Pons (tissue), 1 donor: ENCODE measurements around the gene LIF.
A peak's percentile ranks its signal among the peaks of the same experiment; 100 is the strongest.

Experiments used
- DNase-seq: peaks from one replicate; pipeline ENCODE4 v3.0.0-alpha.2; 2016; ENCODE audit warnings: low spot score

Gene LIF

DNA sequence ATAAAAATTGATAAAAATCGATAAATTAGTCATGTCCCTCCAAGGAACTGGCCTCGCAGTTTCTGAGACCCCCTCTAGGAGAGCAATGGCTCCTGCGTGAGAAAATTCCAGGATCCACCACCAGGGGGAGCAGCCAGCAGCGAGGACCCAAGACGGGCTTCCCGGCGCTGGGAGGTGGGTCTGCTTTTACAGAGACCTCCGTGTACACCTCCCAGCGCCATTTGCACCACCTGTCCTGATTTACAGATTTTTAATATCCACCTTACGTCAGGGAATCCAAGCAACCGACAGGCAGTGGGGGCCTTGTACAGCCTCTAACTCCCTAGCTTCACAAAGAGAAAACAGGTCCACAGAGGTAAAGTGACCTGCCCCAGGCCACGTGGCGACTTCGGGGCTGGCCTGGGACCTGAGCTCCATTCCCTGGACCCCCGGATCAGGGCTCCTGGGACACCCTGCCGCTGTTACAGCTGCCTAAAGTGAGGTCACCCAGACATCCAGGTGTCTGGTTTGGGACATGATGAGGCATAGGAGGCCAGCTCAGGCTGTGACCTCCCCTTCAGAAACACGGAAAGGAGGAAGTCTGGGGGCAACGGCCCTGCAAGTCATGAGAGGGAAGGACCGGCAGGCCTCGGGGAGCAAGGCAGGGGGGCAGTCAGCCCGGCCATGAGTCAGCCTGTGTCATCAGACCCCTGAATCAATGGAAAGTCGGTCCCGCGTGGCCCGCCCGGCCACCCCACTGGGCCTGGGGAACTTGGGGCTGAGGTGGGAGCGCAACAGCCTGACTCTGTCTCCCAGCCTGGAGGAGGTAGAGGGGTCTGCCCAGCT lies 16.6 kb upstream of the LIF start:
- DNase-seq, result peak; percentile 53

DNA sequence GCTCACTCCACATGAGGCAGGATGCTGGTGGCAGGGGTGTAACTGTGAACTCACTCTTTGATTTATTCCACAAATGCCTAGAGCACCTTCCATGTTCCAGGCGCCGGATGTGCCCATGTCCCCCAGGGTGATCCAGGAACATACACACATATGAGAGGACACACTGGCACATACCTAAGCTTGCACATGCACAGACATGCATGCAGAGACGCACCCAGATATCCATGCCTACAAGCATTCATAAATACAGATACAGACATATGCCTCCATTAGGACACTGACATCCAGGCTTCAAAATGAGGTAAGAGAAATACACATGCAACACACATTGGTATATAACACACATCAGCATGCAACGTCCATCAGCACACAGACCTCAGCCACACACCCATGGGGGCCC lies 15.6 kb upstream of the LIF start:
- DNase-seq, result no peak

DNA sequence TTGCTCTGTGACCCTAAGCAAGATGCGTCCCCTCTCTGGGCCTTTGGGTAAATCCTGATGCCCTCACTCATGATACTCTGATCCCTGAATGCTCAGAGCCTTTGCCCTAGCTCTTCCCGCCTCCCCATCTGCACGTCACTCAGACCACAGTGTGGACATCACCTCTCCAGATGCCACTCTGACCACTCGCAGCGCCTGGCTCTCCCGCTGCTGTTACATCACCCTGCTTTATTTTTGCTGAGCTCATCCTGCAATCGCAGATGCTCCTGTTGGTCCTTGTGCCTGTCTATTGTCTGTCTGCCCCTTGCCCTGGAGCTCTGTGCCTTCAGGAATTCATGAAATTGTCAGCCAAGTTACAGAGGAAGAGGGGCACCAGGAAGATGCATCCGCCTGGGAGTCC lies 14.6 kb upstream of the LIF start:
- no peak for DNase-seq

DNA sequence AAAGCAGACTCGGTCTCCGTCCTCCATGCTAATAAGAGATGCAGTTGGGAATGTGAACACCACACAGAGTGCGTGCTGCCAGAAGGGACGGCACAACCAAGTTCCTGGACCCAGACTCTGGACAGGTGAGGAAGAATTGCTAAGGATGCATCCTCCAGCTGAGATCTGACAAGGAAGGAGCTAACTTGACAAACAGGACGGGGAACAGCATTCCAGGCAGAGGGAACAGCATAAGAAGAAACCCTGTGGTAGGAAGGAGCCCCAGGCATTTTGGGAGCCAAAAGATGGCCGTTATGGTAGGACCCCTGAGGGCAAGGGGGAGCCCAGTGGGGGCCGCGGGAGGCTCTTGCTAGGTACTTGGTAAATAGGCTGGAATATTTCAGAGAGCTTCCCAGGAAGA lies 14.1 kb upstream of the LIF start:
- no peak for DNase-seq

DNA sequence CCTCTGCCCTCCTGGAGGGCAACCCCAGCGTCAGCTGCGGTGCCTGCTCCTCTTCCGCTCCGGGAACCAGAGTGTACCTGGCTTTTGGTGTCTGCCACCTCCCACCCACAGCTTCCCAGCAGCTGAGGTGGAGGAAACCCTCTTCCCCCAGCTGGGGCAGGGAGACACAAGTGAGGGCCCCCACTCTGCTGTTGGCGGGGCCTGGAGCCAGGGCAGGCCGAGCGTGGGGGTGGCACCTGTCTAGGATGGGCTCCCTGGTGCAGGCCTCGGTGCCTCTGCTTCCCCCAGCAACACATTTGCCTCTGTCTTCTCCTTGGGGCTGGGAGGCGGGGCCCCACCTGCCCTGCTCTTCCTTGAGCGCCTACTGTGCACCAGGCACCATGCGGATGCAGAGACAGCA lies 13.7 kb upstream of the LIF start:
- DNase-seq, result no peak

DNA sequence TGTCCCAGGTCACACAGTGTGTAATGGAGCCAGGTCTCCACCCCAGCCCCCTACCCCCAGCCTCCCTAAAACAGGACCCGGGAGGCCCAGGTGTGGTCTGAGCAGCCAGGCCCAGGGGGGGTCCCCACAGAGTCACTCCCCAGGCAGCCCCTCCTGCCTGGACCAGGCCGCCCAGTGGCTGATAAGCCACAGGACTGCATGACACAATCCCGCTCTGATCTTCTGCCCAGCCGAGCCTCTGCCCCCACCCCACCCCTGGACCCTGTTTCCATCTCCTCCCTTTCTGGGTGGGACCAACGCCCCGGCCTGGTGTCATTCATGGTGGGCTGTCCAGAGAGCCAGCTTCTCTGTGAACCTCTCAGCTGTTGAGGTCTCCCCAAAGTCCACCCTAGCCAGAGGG lies 7.8 kb upstream of the LIF start:
- DNase-seq, result no peak

DNA sequence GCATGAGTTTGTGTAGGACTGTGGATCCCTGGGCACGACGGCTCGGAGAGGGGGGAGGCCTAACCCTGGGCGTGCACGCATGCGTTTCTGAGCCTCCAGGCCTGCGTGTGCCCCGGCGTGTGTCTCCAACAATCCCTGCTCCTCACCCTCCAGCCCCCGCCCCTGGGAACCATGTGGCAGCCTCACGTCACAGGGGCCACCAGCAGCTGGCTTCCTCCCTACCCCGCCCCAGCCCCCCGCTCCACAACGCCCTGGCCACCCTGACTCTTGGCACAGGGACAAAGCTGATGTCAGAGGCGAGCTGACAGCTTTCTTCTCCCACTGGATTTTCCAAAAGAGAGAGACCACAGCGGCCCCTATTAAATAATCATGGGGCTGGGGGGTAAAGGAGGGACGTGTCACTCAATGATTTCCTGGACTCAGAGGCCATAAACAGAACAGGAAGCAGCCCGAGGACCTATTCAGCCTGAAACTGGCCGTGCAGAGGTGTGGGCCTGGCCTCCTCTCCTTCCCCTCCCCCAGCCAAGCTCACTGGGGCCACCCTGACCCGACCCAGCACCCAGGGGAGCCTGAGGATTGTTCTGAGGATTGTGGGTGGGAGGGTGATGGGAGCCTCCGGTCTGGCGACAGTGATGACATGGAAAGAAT lies 6.8 kb upstream of the LIF start:
- peak; percentile 45 for DNase-seq

DNA sequence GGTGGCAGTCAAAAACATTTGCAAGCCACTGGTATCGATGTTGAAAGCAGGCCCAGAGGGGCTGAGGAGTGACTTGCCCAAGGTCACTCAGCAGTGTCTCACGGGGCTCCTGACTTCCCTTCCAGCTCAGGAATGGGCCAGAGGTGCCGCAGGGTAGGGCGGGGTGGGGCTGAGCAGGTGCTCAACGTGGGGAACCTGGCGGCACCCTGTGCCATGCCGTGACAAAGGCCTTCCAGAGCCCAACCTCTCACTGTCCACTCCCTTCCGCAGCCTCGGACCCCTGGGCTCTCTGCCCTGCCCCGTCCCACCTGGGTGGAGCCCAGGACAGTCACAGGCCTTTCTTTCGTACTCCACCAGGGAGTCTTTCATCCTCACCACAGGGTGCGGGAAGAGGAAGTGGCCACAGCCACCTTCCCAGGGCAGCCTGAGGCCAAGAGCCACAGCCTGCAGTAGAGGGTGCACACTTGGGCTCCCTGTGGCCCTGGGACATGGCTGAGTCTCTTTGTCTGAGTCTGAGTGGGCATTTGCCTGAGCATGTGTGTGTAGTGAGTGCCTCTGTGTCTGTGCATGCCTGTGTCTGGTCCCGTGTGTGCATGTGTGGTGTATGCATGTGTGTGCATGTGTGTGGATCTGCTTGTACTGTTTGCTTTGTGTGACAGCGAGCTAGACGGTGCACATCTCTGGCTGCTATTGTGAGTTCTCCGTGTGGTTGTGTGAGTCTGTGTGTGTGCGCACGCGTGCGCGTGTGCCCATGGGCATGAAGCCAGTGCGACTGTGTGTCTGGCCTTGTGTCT lies 6.0 kb upstream of the LIF start:
- DNase-seq, result no peak

DNA sequence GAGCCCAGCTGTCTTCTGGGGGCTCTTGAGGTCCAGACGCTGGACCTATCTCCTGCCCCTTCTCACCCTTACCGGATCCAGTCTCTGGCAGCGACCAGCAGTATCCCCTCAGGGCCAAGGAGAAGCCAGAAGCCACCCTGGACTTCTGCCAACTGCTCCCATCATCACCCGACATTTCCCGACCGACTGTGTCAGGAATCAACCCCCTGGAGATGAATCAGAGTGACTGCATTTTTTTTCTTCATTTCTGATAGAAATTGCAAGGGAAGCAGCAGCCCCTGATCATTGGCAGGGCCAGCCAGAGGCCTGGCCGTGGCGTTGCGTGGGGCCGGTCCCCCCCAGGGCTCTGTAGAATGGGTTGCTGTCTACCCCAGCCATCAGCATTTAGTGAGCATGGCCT lies 5.2 kb upstream of the LIF start:
- no peak for DNase-seq

DNA sequence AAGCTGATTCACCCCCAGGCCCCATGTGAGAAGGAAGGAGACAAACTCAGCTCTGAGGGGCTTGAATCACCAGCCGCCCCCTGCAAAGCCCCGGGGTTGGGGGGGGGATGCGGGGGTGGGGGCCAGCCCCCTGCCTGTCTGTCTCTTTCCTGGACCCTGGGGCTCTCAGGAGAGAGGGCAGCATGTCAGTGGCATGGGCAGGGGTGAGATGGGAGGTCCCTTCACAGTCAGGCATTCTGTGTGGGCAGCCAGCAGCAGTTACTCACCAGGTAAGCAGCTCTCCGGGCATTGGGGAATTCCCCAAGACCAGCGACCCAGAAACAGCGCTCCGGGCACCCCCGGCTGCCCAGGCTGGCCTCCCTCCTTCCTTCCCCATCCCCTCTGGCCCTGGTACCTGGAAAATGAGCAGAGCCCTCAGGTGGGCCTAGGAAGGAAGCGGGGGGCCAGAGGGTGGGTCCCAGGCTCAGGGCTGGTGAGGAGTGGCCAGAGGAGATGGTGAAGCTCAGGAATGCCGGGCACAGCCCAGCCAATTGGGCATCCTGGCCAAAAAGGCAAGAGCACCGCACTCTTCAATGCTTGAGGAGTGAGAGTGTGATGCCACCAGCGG lies 4.2 kb upstream of the LIF start:
- DNase-seq, result no peak

DNA sequence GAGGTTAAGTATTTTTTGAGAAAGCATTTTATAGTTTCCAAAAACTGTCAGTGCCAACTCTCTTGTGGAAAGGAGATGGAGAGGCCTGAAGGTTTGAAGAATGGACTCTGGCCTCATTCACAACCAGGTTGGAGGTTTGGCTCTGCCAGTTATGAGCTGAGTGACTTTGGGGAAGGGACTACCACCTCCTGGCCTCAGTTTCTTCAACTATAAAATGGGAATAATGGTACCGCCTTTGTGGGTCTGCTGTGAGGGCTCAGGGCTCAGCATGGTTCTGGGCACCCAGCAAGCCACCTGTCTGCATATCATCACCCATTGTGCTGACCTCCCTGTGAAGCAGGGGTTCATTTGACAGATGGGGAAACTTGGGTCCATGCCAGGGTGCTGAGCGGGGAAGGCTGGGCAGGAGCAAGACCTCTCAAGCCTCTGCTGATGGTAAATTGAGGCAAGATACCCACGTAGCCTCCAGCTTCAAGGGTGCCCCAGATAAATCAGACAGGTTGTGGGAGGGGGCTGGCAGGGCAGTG lies 3.5 kb upstream of the LIF start:
- DNase-seq, result no peak

DNA sequence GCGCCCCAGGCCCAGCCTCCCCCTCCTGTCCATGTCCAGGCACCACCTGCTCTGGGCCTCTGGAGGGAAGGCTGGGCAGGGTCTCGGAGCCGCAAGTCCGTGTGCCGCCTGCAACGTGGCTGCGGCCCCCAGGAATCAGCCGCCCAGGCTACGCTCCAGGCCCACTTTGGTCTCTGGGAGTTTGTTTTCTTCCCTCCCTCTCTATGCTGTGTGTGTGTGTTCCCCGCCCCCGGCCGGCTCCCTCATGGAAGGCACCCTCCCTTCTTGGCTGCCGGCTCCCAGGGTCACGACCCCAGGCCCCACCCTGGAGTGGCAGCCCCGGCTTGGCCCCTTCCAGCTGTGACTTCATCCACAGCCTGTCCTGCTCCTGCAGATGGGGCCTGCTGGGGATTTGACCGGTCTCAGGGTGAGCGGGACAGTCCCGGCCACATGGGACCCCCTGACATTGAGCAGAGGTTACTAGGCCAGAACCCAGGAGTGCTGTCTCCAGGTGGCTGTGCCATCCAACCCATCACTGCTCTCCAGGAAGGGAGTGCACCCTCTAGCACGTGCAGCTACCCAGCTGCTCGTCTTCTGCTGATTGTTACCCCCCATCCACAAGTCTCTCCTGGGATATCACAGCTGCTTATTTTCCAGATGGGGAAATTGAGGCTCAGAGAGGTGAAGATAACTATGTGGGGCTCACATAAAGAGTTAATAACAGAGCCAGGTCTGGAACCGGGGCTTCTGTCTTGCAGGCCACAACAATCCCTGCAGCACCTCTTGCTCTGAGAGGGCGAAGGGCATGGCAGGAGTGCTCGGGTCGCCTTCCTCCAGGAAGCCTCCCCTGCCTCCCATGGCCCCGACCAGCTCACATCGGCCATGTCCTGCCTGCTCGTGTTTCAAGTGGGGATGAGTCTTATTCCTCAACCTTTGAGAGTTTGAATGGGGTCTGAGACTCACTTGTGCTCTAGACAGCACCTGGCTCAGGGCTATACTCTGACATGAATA lies 2.8 kb upstream of the LIF start:
- DNase-seq, result no peak

DNA sequence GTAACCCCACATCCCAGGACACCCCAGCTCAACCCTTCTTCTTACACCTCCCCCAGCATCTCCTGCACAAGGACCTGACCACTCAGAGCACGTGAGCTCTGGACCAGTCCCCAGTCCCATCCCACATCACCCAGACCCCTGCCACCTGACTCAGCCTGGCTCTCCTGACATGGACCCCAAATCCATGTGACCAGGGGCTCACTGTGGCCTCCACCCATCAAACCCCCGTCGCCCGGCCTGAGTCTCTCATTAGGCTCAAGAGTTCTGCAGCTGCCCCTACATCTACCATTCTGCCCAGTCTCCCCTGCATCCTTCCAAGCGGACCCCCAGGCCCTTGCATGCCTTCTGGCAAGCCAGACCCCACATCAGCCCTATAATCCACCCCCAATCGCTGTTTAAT lies 1.9 kb upstream of the LIF start:
- no peak for DNase-seq

DNA sequence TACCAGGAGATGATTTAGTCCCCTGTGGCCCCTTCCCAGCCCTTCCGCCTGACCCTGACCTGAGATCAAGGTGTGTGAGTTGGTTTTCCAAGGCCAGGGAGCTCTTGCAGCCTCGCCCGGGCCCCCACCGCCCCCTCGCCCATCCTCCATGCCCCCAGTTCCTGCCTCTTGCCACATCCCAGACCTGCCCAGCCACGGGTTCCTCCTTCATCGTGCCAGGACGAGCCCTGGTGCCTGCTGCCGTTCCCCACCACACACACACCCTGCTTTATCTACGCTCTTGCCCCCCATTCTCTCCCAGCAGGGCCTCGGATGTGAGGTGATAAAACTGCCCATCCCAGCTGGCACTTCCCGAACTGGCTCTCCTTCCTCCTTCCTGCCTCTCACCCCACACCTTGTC lies 1.4 kb upstream of the LIF start:
- DNase-seq, result no peak

DNA sequence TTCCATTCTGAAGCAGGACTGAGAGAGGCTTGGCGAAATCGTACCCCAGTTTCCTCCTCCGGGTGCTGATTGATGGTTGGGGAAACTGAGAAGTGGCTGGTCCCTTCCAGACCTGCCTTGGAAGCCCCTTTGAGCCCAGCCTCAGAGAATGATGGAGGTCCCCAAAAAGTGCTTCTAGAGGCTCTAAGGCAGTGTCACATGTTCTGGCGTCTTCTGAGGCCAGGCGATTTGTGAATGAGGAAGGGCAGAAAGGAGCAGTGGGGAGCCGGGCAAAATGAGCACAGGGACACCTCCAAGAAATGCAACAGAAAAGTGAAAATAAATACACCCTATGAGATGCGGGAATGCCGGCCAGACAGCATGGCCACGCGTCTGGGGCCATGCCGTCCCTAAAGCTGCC lies 1.0 kb upstream of the LIF start:
- DNase-seq, result no peak

DNA sequence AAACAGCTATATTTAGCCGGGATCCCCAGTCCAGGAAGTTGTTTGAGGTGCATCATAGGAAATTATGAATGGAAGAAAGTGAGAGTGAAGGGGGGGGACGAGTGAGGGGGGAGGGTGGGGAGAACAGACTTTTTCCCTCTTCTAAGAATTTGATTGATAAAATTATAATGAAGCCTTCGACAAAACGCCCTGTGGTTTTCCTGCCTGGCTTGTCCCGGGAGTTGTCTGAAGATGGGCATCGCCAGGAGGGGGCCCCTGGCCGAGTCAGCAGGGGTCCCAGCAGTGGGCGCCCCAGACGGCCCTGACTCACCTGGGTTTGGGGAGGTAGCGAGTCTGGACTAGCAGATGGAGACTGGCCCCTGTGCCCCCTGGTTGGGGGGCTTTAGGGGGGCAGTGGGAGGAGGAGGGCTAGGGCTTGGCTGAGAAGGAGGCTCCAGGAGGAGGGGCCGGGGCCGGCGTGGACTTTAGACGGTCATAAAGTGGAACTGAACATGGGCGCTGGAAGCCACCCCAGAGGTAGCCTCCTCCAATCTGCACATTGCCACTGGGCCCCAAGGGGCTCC lies 336 bp upstream of the LIF start:
- no peak for DNase-seq

DNA sequence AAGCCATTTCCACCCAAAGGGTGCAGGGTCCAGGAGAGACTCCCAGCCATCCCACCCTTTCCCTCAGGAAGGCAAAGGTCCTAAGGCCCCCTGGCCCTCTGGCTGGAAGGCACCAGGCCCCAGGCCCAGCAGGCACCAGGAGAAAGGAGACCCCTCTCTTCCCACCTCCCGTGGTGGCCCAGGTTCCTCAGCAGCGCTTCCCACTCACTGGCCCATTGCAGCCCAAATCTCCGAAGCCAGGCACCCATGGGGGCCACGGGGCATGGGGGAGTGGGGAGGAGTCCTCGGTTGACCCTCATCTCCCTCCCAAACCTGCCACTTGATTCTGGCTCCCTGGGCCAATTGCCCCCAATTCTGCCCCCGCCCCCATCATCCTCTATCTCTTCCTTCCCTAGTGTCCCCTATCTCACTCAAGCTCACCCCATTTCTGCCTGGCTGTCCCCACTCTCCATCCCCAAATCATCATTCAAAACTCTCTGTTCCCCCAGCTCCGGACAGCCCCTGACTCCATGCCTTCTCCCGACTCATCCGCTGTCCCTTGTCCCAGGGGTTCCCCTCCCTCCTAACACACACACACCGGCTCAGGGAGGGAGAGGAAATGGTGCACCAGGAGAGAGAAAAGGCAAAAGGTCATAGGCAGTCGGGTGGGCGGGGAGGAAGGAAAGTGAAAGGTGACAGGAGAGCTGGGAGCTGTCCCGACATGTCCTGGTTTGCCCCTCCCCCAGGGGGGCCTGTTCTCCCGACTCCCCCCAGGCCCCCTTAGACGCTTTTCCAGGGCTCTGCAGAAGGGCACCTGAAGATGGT lies 1.2 kb downstream of the LIF start:
- DNase-seq, result no peak

DNA sequence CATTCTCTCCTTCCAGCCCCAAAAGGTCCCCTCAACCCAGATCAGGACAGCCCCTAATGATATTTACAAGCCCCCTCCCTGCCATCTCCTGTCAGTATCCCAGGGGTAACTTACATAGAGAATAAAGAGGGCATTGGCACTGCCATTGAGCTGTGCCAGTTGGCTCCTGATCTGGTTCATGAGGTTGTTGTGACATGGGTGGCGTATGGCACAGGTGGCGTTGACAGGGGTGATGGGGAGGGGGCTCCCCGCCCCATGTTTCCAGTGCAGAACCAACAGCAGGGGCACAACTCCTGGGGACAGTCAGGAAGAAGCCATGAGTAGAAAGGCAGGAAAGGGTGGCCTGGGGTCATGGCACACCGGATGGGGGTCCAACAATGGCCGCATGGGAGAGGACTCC lies 1.9 kb downstream of the LIF start:
- DNase-seq, result no peak

DNA sequence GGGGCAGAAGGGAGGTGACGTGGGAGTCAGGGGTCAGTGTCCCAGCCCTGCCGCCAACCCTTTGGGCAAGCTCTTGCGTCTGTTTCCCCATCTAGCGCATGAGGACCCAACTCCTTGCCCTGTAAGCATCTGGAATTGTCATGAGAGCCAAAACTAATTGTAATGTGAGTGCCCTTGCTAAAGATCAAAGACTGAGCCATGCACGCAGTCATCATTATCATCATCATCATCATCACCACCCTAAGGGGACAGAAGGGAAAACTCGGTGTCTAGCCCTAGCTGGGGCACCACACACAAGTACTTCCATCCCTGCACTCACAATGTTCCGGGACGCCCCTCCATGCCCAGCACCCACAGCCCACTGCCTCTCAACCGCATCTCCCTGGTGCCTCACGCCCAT lies 2.5 kb downstream of the LIF start:
- DNase-seq, result no peak

DNA sequence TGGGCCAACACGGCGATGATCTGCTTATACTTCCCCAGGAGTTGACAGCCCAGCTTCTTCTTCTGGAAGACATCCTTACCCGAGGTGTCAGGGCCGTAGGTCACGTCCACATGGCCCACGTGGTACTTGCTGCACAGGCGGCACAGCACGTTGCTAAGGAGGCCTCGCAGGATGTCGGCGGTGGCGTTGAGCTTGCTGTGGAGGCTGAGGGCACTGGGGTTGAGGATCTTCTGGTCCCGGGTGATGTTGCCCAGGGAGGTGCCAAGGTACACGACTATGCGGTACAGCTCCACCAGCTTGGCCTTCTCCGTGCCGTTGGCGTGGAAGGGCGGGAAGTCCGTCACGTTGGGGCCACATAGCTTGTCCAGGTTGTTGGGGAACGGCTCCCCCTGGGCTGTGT lies 2.9 kb downstream of the LIF start:
- DNase-seq, result no peak
